Gastroesophageal sphincter (tissue), 3 donors: Measurements from ENCODE around the gene NUAK1.

ENCODE experiments used
- CTCF ChIP-seq, 4 experiments: fragments of 200-600 bp in 2 of 4; fragments of 450-650 bp in 2 of 4; sonication (generic) in 1 of 4; IDR thresholded peaks; one replicate each; pipeline ENCODE4 v1.5.1; 2017 to 2019; ENCODE audit warnings: antibody characterized with exemption in 4 of 4, mild to moderate bottlenecking in 2 of 4, moderate library complexity in 2 of 4
- POLR2A ChIP-seq, 2 donors: fragments of 450-650 bp; IDR thresholded peaks; one replicate each; pipeline ENCODE4 v1.6.1; 2017; ENCODE audit warnings: antibody characterized with exemption in 2 of 2, mild to moderate bottlenecking in 2 of 2, moderate library complexity in 1 of 2

DNA sequence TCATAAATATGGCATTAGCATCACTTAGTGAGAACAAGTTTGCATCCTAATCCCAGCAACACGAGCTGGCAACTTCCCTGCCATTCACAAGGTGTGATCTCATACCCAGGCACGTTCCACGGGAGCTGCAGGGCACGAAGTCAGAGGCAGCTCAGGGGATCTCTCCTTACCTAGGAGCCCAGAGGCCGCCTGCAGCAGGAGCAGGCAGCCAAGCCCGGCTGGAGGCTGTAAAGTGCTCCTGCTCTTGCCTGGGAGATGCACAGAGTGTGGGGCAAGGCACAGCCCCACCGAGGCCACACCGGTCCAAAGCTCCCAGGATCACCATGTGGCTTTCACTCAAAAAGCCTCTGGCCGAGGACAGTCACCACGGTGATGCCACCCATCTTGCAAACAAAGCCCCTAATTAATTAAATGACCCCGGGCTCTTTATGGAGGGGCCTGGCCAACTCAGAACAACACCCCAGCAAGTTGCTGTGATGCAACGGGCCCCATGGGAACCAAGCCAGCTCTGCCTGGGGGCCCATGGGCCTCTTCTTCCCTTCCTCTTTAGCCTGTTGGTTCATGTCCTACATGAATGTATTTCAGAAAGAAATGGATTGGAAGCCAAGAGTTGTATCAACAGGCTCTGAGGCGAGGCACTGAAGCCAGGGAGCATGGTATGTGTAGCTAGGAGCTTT lies 26.5 kb downstream of the NUAK1 start:
- TF ChIP-seq CTCF (IDR thresholded peaks at IDR 0.05) (no peak), POLR2A (IDR thresholded peaks at IDR 0.05) (no peak)
